ENCODE results near the gene CACNA2D4.

CACNA2D4 gene

DNA sequence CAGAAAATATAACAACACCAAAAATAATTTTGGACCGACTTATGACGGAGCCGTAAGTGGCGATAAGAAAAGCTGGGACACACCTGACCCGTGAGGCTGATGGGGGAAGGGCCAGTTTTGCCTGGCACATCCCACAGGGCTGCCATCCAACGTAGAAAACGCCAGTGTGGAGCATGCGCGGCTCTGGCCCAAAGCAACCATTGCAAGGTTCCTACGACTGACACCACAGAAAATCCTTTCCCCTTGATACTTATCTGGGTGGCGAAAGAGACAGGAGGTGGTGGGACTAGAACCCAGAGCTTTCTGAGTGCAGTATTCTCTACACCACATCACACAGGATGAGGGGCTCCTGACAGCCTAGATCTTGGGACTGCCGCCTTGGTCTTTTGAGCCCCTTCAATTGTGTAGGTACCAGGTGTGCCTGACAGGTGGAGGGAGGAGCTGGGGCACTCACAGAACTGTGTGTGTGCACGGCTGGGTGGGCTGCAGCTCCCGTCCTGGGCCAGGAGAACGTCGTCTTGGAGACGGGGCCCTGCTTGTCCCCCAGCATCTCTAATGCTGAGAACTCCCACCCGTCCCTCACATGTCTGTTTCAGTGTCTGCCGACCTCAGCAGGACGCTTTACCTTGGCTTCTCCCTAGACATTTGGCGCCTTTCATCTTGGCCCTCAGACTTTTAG is 17.4 kb upstream of the CACNA2D4 start:
- no peaks in the 10 kb centered on the region for H3K36me3 ChIP-seq (ENCODE audit: control insufficient read depth, insufficient read depth, low read length)
- TF ChIP-seq, protein P1, sequence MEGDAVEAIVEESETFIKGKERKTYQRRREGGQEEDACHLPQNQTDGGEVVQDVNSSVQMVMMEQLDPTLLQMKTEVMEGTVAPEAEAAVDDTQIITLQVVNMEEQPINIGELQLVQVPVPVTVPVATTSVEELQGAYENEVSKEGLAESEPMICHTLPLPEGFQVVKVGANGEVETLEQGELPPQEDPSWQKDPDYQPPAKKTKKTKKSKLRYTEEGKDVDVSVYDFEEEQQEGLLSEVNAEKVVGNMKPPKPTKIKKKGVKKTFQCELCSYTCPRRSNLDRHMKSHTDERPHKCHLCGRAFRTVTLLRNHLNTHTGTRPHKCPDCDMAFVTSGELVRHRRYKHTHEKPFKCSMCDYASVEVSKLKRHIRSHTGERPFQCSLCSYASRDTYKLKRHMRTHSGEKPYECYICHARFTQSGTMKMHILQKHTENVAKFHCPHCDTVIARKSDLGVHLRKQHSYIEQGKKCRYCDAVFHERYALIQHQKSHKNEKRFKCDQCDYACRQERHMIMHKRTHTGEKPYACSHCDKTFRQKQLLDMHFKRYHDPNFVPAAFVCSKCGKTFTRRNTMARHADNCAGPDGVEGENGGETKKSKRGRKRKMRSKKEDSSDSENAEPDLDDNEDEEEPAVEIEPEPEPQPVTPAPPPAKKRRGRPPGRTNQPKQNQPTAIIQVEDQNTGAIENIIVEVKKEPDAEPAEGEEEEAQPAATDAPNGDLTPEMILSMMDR (IDR thresholded peaks at IDR 0.05) = no peak
- no peaks in the 10 kb centered on the region for H3K27me3 ChIP-seq (ENCODE audit: control insufficient read depth, insufficient read depth, low read length)
- no peak overlapping the region for H3K27ac ChIP-seq
- H2AFZ ChIP-seq = peak overlapping the region; percentile 34
- no peaks in the 10 kb centered on the region for H3K9me3 ChIP-seq (ENCODE audit: control insufficient read depth, low read length)
- peaks cover 23% of the 10 kb centered on the region for H3K4me1 ChIP-seq
- no peak overlapping the region for H3K4me3 ChIP-seq (ENCODE audit: low read depth, low read length)
- no peaks in the 10 kb centered on the region for H3K79me2 ChIP-seq
- H3K9ac ChIP-seq = no peak overlapping the region
- H3K4me2 ChIP-seq (ENCODE audit: low read length) = no peak overlapping the region

DNA sequence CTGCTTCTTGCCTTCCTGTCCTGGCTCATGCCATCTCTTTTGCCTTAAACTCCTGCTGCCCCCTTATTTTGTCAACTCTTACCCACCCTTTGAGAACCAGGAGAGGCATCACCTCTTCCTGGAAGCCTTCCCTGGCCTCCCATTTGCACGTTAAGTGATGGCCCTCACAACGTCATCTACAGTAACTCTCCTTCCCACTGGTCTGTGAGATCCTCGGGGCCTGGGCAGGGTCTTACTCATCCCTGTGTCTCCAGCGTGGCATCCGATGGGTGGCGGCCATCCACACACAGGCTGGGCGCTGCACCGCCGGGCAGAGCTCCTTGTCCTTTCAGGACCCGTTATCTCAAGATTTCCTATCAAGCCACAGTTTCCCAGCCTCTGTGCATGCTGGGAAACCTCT is 16.8 kb upstream of the CACNA2D4 start:
- H3K79me2 ChIP-seq = no peaks in the 10 kb centered on the region
- no peak overlapping the region for H3K4me3 ChIP-seq (ENCODE audit: low read depth, low read length)
- no peaks in the 10 kb centered on the region for H3K36me3 ChIP-seq (ENCODE audit: control insufficient read depth, insufficient read depth, low read length)
- no peaks in the 10 kb centered on the region for H3K9me3 ChIP-seq (ENCODE audit: control insufficient read depth, low read length)
- H3K4me1 ChIP-seq = peaks cover 23% of the 10 kb centered on the region
- no peak overlapping the region for H2AFZ ChIP-seq
- no peak overlapping the region for H3K4me2 ChIP-seq (ENCODE audit: low read length)
- H3K27me3 ChIP-seq (ENCODE audit: control insufficient read depth, insufficient read depth, low read length) = no peaks in the 10 kb centered on the region
- no peak overlapping the region for H3K9ac ChIP-seq
- TF ChIP-seq, protein P1 (IDR thresholded peaks at IDR 0.05) = no peak
- no peak overlapping the region for H3K27ac ChIP-seq

DNA sequence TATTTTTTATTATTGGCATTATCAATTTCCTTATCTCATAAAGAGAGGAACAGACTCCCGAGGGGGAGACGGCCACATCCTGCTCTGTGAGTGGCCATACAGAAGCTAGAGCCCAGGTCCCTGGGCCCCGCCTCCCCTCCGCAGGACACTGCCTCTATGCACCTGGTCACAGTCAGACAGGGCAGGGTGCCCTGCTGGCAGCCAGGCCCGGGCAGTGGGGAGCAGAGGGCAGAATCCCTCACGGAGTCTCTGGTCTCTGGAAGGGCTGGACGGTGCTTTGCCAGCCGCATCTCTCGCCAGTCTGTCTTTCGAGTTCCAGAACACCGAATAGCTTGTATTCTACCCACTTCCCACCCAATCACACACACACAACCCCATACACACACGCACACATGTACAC is 16.4 kb upstream of the CACNA2D4 start:
- no peak overlapping the region for H3K4me2 ChIP-seq (ENCODE audit: low read length)
- TF ChIP-seq, protein P1 (IDR thresholded peaks at IDR 0.05) = no peak
- H3K27me3 ChIP-seq (ENCODE audit: control insufficient read depth, insufficient read depth, low read length) = no peaks in the 10 kb centered on the region
- no peak overlapping the region for H3K4me3 ChIP-seq (ENCODE audit: low read depth, low read length)
- peaks cover 22% of the 10 kb centered on the region for H3K4me1 ChIP-seq
- H3K9ac ChIP-seq = no peak overlapping the region
- no peak overlapping the region for H2AFZ ChIP-seq
- H3K27ac ChIP-seq = no peak overlapping the region
- H3K36me3 ChIP-seq (ENCODE audit: control insufficient read depth, insufficient read depth, low read length) = no peaks in the 10 kb centered on the region
- no peaks in the 10 kb centered on the region for H3K9me3 ChIP-seq (ENCODE audit: control insufficient read depth, low read length)
- H3K79me2 ChIP-seq = no peaks in the 10 kb centered on the region

DNA sequence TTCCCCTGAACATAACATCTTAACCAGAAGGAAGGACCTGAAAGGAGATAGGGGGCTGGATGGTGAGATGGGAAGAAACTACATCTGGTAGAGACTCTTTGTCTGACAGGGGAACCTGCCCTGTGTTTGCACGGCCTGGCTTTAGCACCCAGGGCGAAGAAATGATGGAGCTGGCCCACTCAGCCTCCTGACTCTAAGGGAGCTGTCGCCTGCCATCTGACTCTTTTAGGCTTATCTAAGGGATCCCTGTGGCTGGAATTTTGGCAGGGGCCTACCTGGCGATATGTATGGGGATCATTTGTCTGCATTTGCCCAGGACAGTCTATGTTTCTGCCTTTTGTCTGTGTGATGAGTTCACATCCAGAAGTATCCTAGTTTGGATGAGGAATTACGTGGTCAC is 15.6 kb upstream of the CACNA2D4 start:
- TF ChIP-seq, protein P1 (IDR thresholded peaks at IDR 0.05) = no peak
- no peaks in the 10 kb centered on the region for H3K79me2 ChIP-seq
- H3K9ac ChIP-seq = no peak overlapping the region
- H3K27me3 ChIP-seq (ENCODE audit: control insufficient read depth, insufficient read depth, low read length) = no peaks in the 10 kb centered on the region
- H3K4me3 ChIP-seq (ENCODE audit: low read depth, low read length) = no peak overlapping the region
- H3K9me3 ChIP-seq (ENCODE audit: control insufficient read depth, low read length) = no peaks in the 10 kb centered on the region
- no peaks in the 10 kb centered on the region for H3K36me3 ChIP-seq (ENCODE audit: control insufficient read depth, insufficient read depth, low read length)
- H3K4me2 ChIP-seq (ENCODE audit: low read length) = no peak overlapping the region
- peaks cover 19% of the 10 kb centered on the region for H3K4me1 ChIP-seq
- H3K27ac ChIP-seq = no peak overlapping the region
- peak overlapping the region; percentile 62 for H2AFZ ChIP-seq
